GM19099 (cell line): Measurements from ENCODE around the gene DPP6.

Source experiments
- POLR2A ChIP-seq: IDR thresholded peaks from 3 replicates; pipeline ENCODE4 v1.6.1; 2011; ENCODE audit warnings: low read depth; ENCODE audit not compliant: insufficient read length; ENCODE audit errors: extremely low read depth

The DPP6 gene

GRCh38 chr7:154735766-154736165, 683.6 kb downstream of the DPP6 start:
- TF ChIP-seq POLR2A, result no peak

GRCh38 chr7:154736389-154736788, 684.2 kb downstream of the DPP6 start:
- TF ChIP-seq POLR2A, result no peak

GRCh38 chr7:154738216-154738615, 686.0 kb downstream of the DPP6 start:
- TF ChIP-seq POLR2A, result no peak

GRCh38 chr7:154741131-154741530, 688.9 kb downstream of the DPP6 start:
- no peak for TF ChIP-seq POLR2A

- TF ChIP-seq POLR2A, result no peak
Measured at GRCh38 chr7:154743206-154743605, 691.0 kb downstream of the DPP6 start.

GRCh38 chr7:154744256-154744860, 692.2 kb downstream of the DPP6 start:
- no peak for TF ChIP-seq POLR2A

GRCh38 chr7:154744861-154745258, 692.7 kb downstream of the DPP6 start:
- no peak for TF ChIP-seq POLR2A

GRCh38 chr7:154746571-154747360, 694.6 kb downstream of the DPP6 start:
- no peak for TF ChIP-seq POLR2A

GRCh38 chr7:154748089-154748786, 696.0 kb downstream of the DPP6 start:
- no peak for TF ChIP-seq POLR2A

GRCh38 chr7:154750353-154750801, 698.2 kb downstream of the DPP6 start:
- TF ChIP-seq POLR2A, result no peak

GRCh38 chr7:154753226-154753625, 701.0 kb downstream of the DPP6 start:
- TF ChIP-seq POLR2A, result no peak

- TF ChIP-seq POLR2A, result no peak
Measured at GRCh38 chr7:154757756-154758155, 705.6 kb downstream of the DPP6 start.

- TF ChIP-seq POLR2A, result no peak
Measured at GRCh38 chr7:154759989-154760388, 707.8 kb downstream of the DPP6 start.

- TF ChIP-seq POLR2A, result no peak
Measured at GRCh38 chr7:154765118-154765517, 712.9 kb downstream of the DPP6 start.

- TF ChIP-seq POLR2A, result no peak
Measured at GRCh38 chr7:154767142-154767541, 714.9 kb downstream of the DPP6 start.
